GM12865 (cell line): ENCODE results near the gene CFAP299.
"Not testable (repeated sequence)": the region's sequence is repeated elsewhere in the genome, so short reads cannot be mapped to it uniquely, and the experiment has no call there.

Experiments
- DNase-seq: peaks from one replicate; pipeline ENCODE4 v3.0.0; 2010; ENCODE audit warnings: low read depth
- H3K4me3 ChIP-seq: 2 replicates; pipeline ENCODE4 v1.5.1; 2011; ENCODE audit warnings: mild to moderate bottlenecking, low read depth, low read length, control low read depth
- TF ChIP-seq, protein P1 (sequence below): IDR thresholded peaks from 2 replicates; pipeline ENCODE4 v1.5.1; 2011; ENCODE audit warnings: low read length, control low read depth, low read depth, inconsistent platforms; ENCODE audit not compliant: insufficient read depth; ENCODE audit errors: missing control alignments

CFAP299 gene

DNA sequence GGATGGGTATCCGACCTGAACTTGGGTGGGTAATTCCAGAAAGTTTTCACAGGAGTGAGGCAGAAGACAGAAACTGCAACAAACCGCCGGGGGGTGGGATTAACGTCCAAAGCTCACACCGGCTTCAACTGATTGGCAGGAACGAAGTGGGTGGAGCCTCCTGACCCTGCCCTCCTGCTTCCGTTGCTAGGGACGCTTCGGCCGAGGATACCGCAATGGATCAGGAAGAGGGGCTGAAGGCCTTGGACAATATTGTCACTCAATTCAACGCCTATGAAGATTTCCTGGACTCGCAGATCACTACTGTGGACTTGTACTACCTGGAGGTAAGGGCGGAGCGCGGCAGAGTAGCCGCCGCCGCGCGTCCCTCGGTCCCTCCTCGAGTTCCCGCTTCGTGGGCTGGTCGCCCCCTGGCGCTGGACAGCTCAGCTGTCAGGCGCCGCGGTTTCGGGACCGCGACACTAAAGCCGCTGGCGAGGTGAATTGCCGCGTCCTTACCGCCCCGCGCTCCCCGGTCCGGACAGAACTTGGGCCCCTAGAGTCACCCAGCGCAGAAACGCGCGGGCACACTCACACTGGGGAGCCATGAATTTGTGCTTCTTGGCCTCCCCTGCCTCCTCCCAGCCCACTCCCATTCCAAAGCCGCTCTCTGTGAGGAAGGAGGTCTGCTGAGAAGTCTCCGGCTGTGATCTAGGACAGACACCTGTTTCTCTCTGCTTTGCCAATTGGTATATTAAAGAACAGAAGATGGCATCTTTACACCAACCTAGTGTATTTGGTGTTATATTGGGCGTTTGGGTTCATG, at the start of gene CFAP299:
CFAP299 (plus strand) TSS at position 177 of the 805 bp plus-strand sequence.
- peak; percentile 83 for DNase-seq
- H3K4me3 ChIP-seq = peak within 1 kb of the TSS; percentile 56
- TF ChIP-seq, protein P1, sequence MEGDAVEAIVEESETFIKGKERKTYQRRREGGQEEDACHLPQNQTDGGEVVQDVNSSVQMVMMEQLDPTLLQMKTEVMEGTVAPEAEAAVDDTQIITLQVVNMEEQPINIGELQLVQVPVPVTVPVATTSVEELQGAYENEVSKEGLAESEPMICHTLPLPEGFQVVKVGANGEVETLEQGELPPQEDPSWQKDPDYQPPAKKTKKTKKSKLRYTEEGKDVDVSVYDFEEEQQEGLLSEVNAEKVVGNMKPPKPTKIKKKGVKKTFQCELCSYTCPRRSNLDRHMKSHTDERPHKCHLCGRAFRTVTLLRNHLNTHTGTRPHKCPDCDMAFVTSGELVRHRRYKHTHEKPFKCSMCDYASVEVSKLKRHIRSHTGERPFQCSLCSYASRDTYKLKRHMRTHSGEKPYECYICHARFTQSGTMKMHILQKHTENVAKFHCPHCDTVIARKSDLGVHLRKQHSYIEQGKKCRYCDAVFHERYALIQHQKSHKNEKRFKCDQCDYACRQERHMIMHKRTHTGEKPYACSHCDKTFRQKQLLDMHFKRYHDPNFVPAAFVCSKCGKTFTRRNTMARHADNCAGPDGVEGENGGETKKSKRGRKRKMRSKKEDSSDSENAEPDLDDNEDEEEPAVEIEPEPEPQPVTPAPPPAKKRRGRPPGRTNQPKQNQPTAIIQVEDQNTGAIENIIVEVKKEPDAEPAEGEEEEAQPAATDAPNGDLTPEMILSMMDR = peak; percentile 23

DNA sequence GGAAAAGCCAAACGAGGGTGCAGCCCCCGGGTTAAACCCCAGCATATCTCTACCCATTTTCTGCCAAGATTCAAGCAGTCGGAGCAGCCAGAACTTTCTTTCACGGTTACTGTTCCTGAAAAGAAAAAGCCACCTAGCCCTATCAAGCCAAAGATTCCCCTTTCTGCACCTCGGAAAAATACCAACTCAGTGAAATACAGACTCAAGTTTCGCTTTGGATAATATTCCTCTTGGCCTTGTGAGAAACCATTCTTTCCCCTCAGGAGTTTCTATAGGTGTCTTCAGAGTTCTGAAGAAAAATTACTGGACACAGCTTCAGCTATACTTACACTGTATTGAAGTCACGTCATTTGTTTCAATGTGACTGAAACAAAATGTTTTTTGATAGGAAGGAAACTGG, 49.1 kb upstream of the CFAP299 start:
- no peak for DNase-seq
- TF ChIP-seq, protein P1 = no peak
- no peak overlapping the region for H3K4me3 ChIP-seq

DNA sequence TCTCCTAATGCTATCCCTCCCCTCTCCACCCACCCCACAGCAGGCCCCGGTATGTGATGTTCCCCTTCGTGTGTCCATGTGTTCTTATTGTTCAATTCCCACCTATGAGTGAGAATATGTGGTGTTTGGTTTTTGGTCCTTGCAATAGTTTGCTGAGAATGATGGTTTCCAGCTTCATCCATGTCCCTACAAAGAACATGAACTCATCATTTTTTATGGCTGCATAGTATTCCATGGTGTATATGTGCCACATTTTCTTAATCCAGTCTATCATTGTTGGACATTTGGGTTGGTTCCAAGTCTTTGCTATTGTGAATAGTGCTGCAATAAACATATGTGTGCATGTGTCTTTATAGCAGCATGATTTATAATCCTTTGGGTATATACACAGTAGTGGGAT, 44.9 kb upstream of the CFAP299 start:
- not testable (repeated sequence) for DNase-seq, H3K4me3 ChIP-seq

DNA sequence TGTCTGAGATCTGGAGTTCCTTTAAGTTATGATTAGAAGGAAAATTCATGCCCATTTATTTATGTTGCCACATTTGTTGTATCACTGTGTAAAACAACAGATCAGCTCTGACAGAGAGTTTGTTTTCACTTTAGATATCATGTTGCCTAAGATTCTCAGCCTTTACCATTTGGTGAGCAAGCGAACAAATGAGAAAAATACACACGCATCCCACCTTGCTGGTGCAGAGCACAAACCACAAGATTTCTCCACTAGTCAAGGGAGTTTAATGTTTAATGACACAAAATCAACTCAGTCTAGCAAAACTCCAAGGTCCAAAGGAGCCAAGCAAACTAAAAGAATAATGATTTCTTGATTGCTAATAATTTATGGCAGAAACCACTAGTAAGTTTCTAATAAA, 41.3 kb upstream of the CFAP299 start:
- TF ChIP-seq, protein P1 = no peak
- no peak overlapping the region for H3K4me3 ChIP-seq
- no peak for DNase-seq

DNA sequence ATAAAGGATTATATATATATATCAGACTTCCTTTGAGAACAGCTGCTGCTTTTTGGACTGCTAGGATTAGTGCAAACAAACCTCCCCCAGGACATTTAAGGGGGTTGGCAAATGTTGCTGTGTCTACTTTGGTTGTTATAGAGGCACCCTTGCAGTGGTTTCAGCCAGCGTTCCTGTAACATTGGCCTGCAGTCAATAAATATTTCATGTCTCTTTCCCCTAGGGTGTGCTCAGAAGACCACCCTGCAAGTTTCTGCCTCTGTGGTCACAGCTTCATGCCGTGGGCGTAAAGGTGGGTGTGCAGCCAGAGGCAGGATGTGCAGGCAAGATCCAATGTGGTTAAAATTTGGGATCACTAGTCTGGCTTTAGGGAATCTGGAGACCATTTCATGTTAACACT, 40.2 kb upstream of the CFAP299 start:
- TF ChIP-seq, protein P1 = no peak
- DNase-seq = no peak
- H3K4me3 ChIP-seq = no peak overlapping the region

DNA sequence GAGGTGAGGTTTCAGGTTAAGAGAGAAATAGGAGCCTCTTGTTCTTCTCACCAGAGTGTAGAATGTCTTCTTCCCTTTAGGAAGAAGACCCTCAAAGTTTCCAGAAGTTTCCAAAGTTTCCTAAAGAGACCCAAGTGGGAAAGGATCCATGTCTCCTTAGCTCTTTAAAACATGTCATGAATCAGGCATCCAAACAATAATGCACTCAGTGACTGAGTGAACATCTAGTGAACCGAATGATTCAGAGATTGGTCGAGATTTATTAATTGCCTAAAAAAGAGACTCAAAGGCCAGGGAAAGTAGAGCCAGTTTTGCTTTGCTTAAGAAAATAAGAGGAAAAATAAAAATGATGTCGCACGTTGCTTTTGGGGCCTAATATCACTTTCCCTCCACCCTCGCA, 39.7 kb upstream of the CFAP299 start:
- no peak for DNase-seq
- no peak overlapping the region for H3K4me3 ChIP-seq
- TF ChIP-seq, protein P1 = no peak

DNA sequence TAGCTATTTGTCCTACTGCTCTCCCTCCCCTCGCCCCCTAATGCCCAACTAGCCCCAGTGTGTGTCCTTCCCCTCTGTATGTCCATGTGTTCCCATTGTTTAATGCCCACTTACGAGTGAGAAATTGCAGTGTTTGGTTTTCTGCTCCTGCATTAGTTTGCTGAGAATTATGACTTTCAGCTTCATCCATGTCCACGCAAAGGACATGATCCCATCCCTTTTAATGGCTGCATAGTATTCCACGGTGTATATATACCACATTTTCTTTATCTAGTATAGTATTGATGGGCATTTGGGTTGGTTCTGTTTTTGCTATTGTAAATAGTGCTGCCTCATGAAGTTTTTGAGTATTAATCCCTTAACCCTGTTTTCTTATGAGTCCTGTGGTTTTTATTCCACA, 33.6 kb upstream of the CFAP299 start:
- TF ChIP-seq, protein P1 = no peak
- DNase-seq = no peak
- no peak overlapping the region for H3K4me3 ChIP-seq
